AML-193 (cell line): ENCODE data around the gene STAG3.
A peak's percentile ranks its signal among the peaks of the same experiment; 100 is the strongest.

Source experiments
- DNase-seq, 2 experiments: peaks; one replicate each; lab custom pipeline; 2025; lab: John Stamatoyannopoulos, UW

The STAG3 gene

GRCh38 chr7:100155553-100156317 is 22.0 kb upstream of the STAG3 start:
- no peak for DNase-seq

GRCh38 chr7:100156331-100157068 is 21.2 kb upstream of the STAG3 start:
- DNase-seq, result no peak

GRCh38 chr7:100157069-100157333 is 20.7 kb upstream of the STAG3 start:
- no peak for DNase-seq

- no peak for DNase-seq
Measured at GRCh38 chr7:100157334-100158228, 20.1 kb upstream of the STAG3 start.

GRCh38 chr7:100158229-100159098 is 19.3 kb upstream of the STAG3 start, which contains the start of gene TRAPPC14:
Gene TRAPPC14, minus strand, starts transcription at chr7:100158723. Its CDS starts 224 bp downstream, at chr7:100158499.
- DNase-seq, result peak; percentile 65

- no peak for DNase-seq
Measured at GRCh38 chr7:100159099-100159623, 18.6 kb upstream of the STAG3 start.

- no peak for DNase-seq
Measured at GRCh38 chr7:100160067-100160466, 17.7 kb upstream of the STAG3 start.

- DNase-seq, result no peak
Measured at GRCh38 chr7:100163006-100163531, 14.6 kb upstream of the STAG3 start.

- DNase-seq, result no peak
Measured at GRCh38 chr7:100163871-100164270, 13.8 kb upstream of the STAG3 start.

- DNase-seq, result no peak
Measured at GRCh38 chr7:100166317-100166940, 11.3 kb upstream of the STAG3 start.

GRCh38 chr7:100166970-100167911 is 10.5 kb upstream of the STAG3 start:
- no peak for DNase-seq

GRCh38 chr7:100167912-100168323 is 9.8 kb upstream of the STAG3 start:
- DNase-seq, result no peak

GRCh38 chr7:100169147-100169850 is 8.4 kb upstream of the STAG3 start:
- no peak for DNase-seq

- no peak for DNase-seq
Measured at GRCh38 chr7:100170101-100170897, 7.4 kb upstream of the STAG3 start.

- no peak for DNase-seq
Measured at GRCh38 chr7:100171087-100171681, 6.5 kb upstream of the STAG3 start.

GRCh38 chr7:100171840-100172239 is 5.9 kb upstream of the STAG3 start:
- no peak for DNase-seq

GRCh38 chr7:100173806-100174495 is 3.8 kb upstream of the STAG3 start:
- no peak for DNase-seq
